ENCODE measurements around the gene ZNF521.

The ZNF521 gene

GRCh38 chr18:25289001-25289631 lies 62.9 kb downstream of the ZNF521 start:
- no peaks in the 10 kb centered on the region for H3K27me3 Mint-ChIP-seq
- CTCF ChIA-PET = no interaction called here
- no peaks in the 10 kb centered on the region for H3K36me3 Mint-ChIP-seq
- no peaks in the 10 kb centered on the region for H3K9me3 Mint-ChIP-seq
- no peak for DNase-seq
- H3K4me3 Mint-ChIP-seq = no peak overlapping the region
- H3K4me1 Mint-ChIP-seq = no peaks in the 10 kb centered on the region
- H3K27ac Mint-ChIP-seq = no peak overlapping the region

GRCh38 chr18:25288340-25288938 lies 63.5 kb downstream of the ZNF521 start:
- no peaks in the 10 kb centered on the region for H3K27me3 Mint-ChIP-seq
- H3K27ac Mint-ChIP-seq = no peak overlapping the region
- no peak overlapping the region for H3K4me3 Mint-ChIP-seq
- no peaks in the 10 kb centered on the region for H3K4me1 Mint-ChIP-seq
- DNase-seq = no peak
- CTCF ChIA-PET = no interaction called here
- H3K9me3 Mint-ChIP-seq = no peaks in the 10 kb centered on the region
- H3K36me3 Mint-ChIP-seq = no peaks in the 10 kb centered on the region

- Mint-ChIP-seq H3K9me3 (no peaks in the 10 kb centered on the region), H3K36me3 (no peaks in the 10 kb centered on the region), H3K4me3 (no peak overlapping the region), H3K27me3 (peaks cover 2% of the 10 kb centered on the region), H3K27ac (no peak overlapping the region), H3K4me1 (no peaks in the 10 kb centered on the region)
- CTCF ChIA-PET = no interaction called here
- no peak for DNase-seq
Measured at GRCh38 chr18:25287106-25287505, 64.9 kb downstream of the ZNF521 start.

GRCh38 chr18:25284861-25285550 lies 67.0 kb downstream of the ZNF521 start:
- H3K9me3 Mint-ChIP-seq = no peaks in the 10 kb centered on the region
- DNase-seq = no peak
- no peak overlapping the region for H3K27ac Mint-ChIP-seq
- H3K36me3 Mint-ChIP-seq = no peaks in the 10 kb centered on the region
- CTCF ChIA-PET = no interaction called here
- peaks cover 5% of the 10 kb centered on the region for H3K27me3 Mint-ChIP-seq
- no peak overlapping the region for H3K4me3 Mint-ChIP-seq
- H3K4me1 Mint-ChIP-seq = no peaks in the 10 kb centered on the region

- no peak for DNase-seq
- Mint-ChIP-seq H3K9me3 (no peaks in the 10 kb centered on the region), H3K4me3 (no peak overlapping the region), H3K36me3 (no peaks in the 10 kb centered on the region), H3K27ac (no peak overlapping the region), H3K27me3 (peaks cover 5% of the 10 kb centered on the region), H3K4me1 (no peaks in the 10 kb centered on the region)
- CTCF ChIA-PET = no interaction called here
Measured at GRCh38 chr18:25284281-25284680, 67.7 kb downstream of the ZNF521 start.

- peaks cover 5% of the 10 kb centered on the region for H3K27me3 Mint-ChIP-seq
- CTCF ChIA-PET = no interaction called here
- no peak overlapping the region for H3K27ac Mint-ChIP-seq
- no peaks in the 10 kb centered on the region for H3K9me3 Mint-ChIP-seq
- no peaks in the 10 kb centered on the region for H3K4me1 Mint-ChIP-seq
- H3K36me3 Mint-ChIP-seq = no peaks in the 10 kb centered on the region
- DNase-seq = no peak
- no peak overlapping the region for H3K4me3 Mint-ChIP-seq
Measured at GRCh38 chr18:25283781-25284180, 68.2 kb downstream of the ZNF521 start.

GRCh38 chr18:25282896-25283703 lies 68.9 kb downstream of the ZNF521 start:
- no peak for DNase-seq
- Mint-ChIP-seq H3K4me3 (no peak overlapping the region), H3K4me1 (no peaks in the 10 kb centered on the region), H3K27ac (no peak overlapping the region), H3K36me3 (no peaks in the 10 kb centered on the region), H3K9me3 (no peaks in the 10 kb centered on the region), H3K27me3 (peaks cover 5% of the 10 kb centered on the region)
- CTCF ChIA-PET = no interaction called here

GRCh38 chr18:25282282-25282681 lies 69.7 kb downstream of the ZNF521 start:
- no peaks in the 10 kb centered on the region for H3K9me3 Mint-ChIP-seq
- no peak overlapping the region for H3K27ac Mint-ChIP-seq

GRCh38 chr18:25281556-25281955 lies 70.4 kb downstream of the ZNF521 start:
- no peak overlapping the region for H3K27ac Mint-ChIP-seq
- H3K4me3 Mint-ChIP-seq = no peak overlapping the region
- H3K4me1 Mint-ChIP-seq = no peaks in the 10 kb centered on the region
- H3K36me3 Mint-ChIP-seq = no peaks in the 10 kb centered on the region
- no peak for DNase-seq
- CTCF ChIA-PET = no interaction called here
- no peaks in the 10 kb centered on the region for H3K9me3 Mint-ChIP-seq
- H3K27me3 Mint-ChIP-seq = peaks cover 5% of the 10 kb centered on the region

More at GRCh38 chr18:25282282-25282681, 69.7 kb downstream of the ZNF521 start:
- Mint-ChIP-seq H3K4me1 (no peaks in the 10 kb centered on the region), H3K4me3 (no peak overlapping the region), H3K27me3 (peaks cover 5% of the 10 kb centered on the region), H3K36me3 (no peaks in the 10 kb centered on the region)
- CTCF ChIA-PET = no interaction called here
- no peak for DNase-seq

GRCh38 chr18:25279961-25280360 lies 72.0 kb downstream of the ZNF521 start:
- H3K4me1 Mint-ChIP-seq = no peaks in the 10 kb centered on the region
- no peak overlapping the region for H3K27ac Mint-ChIP-seq
- no peaks in the 10 kb centered on the region for H3K9me3 Mint-ChIP-seq
- peaks cover 5% of the 10 kb centered on the region for H3K27me3 Mint-ChIP-seq
- no peaks in the 10 kb centered on the region for H3K36me3 Mint-ChIP-seq
- no peak for DNase-seq
- H3K4me3 Mint-ChIP-seq = no peak overlapping the region
- CTCF ChIA-PET = no interaction called here

GRCh38 chr18:25279556-25279955 lies 72.4 kb downstream of the ZNF521 start:
- H3K4me1 Mint-ChIP-seq = no peaks in the 10 kb centered on the region
- DNase-seq = no peak
- no peak overlapping the region for H3K4me3 Mint-ChIP-seq
- CTCF ChIA-PET = no interaction called here
- H3K9me3 Mint-ChIP-seq = no peaks in the 10 kb centered on the region
- no peaks in the 10 kb centered on the region for H3K36me3 Mint-ChIP-seq
- H3K27ac Mint-ChIP-seq = no peak overlapping the region
- H3K27me3 Mint-ChIP-seq = peaks cover 5% of the 10 kb centered on the region

- CTCF ChIA-PET = no interaction called here
- no peaks in the 10 kb centered on the region for H3K4me1 Mint-ChIP-seq
- H3K9me3 Mint-ChIP-seq = no peaks in the 10 kb centered on the region
- no peaks in the 10 kb centered on the region for H3K36me3 Mint-ChIP-seq
- DNase-seq = no peak
- peaks cover 5% of the 10 kb centered on the region for H3K27me3 Mint-ChIP-seq
- no peak overlapping the region for H3K27ac Mint-ChIP-seq
- H3K4me3 Mint-ChIP-seq = no peak overlapping the region
Measured at GRCh38 chr18:25279133-25279532, 72.8 kb downstream of the ZNF521 start.

- Mint-ChIP-seq H3K4me1 (no peaks in the 10 kb centered on the region), H3K4me3 (no peak overlapping the region), H3K36me3 (no peaks in the 10 kb centered on the region), H3K9me3 (no peaks in the 10 kb centered on the region), H3K27ac (no peak overlapping the region), H3K27me3 (peaks cover 5% of the 10 kb centered on the region)
- no peak for DNase-seq
- CTCF ChIA-PET = no interaction called here
Measured at GRCh38 chr18:25278394-25278793, 73.6 kb downstream of the ZNF521 start.

- no peaks in the 10 kb centered on the region for H3K9me3 Mint-ChIP-seq
- no peak overlapping the region for H3K27ac Mint-ChIP-seq
- no peaks in the 10 kb centered on the region for H3K4me1 Mint-ChIP-seq
- H3K4me3 Mint-ChIP-seq = no peak overlapping the region
- no peak for DNase-seq
- CTCF ChIA-PET = no interaction called here
- H3K36me3 Mint-ChIP-seq = no peaks in the 10 kb centered on the region
- H3K27me3 Mint-ChIP-seq = no peaks in the 10 kb centered on the region
Measured at GRCh38 chr18:25275412-25276001, 76.5 kb downstream of the ZNF521 start.

Measured in activated naive CD4-positive, alpha-beta T cell treated with anti-CD3 and anti-CD28 coated beads, Interleukin-2, amount 10 ng/mL, durations not matched to agents 7 days and 5 days (primary cell).